Heart left ventricle (tissue), 16 donors: ENCODE measurements around the gene ARL8B. TPM values are rescaled to one million over a fixed set of nuclear protein-coding genes. Genes with fewer than 3 reads are reported as not detected.
A peak's percentile ranks its signal among the peaks of the same experiment; 100 is the strongest.

Experiments
- ATAC-seq, 4 donors: fragments of 200-7000 bp; cut with Tn5 transposase; one replicate each; pipeline ENCODE4 v1.9.1; 2020 to 2022; ENCODE audit warnings: moderate library complexity in 4 of 4, mild to moderate bottlenecking in 3 of 4, moderate number of reproducible peaks in 1 of 4
- DNase-seq, 5 donors: peaks; one replicate each; pipeline ENCODE4 v3.0.0-alpha.2; 2020
- H3K27ac ChIP-seq, 12 donors: fragments of 200-600 bp; sonication (generic) in 4 of 12; one replicate each; pipeline versions ENCODE4 v1.5.0 to v1.8.0; 2016 to 2022; ENCODE audit warnings: mild to moderate bottlenecking in 2 of 12
- H3K27me3 ChIP-seq, 9 donors: fragments of 200-600 bp; sonication (generic) in 2 of 9; one replicate each; pipeline versions ENCODE4 v1.5.1 to v1.8.0; 2016 to 2022; ENCODE audit warnings: mild to moderate bottlenecking in 3 of 9
- H3K36me3 ChIP-seq, 9 donors: fragments of 200-600 bp; sonication (generic) in 2 of 9; one replicate each; pipeline versions ENCODE4 v1.5.0 to v1.8.0; 2018 to 2022; ENCODE audit warnings: mild to moderate bottlenecking in 2 of 9
- H3K4me1 ChIP-seq, 12 donors: fragments of 200-600 bp; sonication (generic) in 4 of 12; one replicate each; pipeline versions ENCODE4 v1.5.0 to v1.8.0; 2016 to 2022; ENCODE audit warnings: mild to moderate bottlenecking in 3 of 12
- H3K4me3 ChIP-seq, 12 donors: fragments of 200-600 bp; sonication (generic) in 4 of 12; one replicate each; pipeline versions ENCODE4 v1.5.0 to v1.8.0; 2017 to 2022; ENCODE audit warnings: mild to moderate bottlenecking in 9 of 12, moderate library complexity in 4 of 12
- H3K9me3 ChIP-seq, 12 donors: fragments of 200-600 bp; sonication (generic) in 4 of 12; one replicate each; pipeline versions ENCODE4 v1.5.0 to v1.8.0; 2016 to 2022; ENCODE audit warnings: mild to moderate bottlenecking in 1 of 12
- POLR2A ChIP-seq, 2 donors: fragments of 450-650 bp; IDR thresholded peaks; one replicate each; pipeline ENCODE4 v1.6.1; 2017; ENCODE audit warnings: antibody characterized with exemption in 2 of 2, mild to moderate bottlenecking in 2 of 2, moderate library complexity in 2 of 2
- WGBS, 4 donors: extraction: QIAGEN DNeasy Blood & Tissue Kit in 2 of 4; methylation state at CpG; one replicate each; pipeline versions ENCODE4 v1.1.5 to v1.1.7; 2013 to 2018; 5-methylcytosine and 5-hydroxymethylcytosine counted together
- intact Hi-C, 10 donors: fragments of 100-400 bp; cut with DNase I; formaldehyde crosslinking; loops; one replicate each; pipeline versions ENCODE4 v1.11.1 to v1.14.2; 2022
- polyA plus RNA-seq, 2 donors: library from polyadenylated mRNA; stranded (reverse); fragments of 200-250 nt; gene quantifications; one replicate each; pipeline ENCODE4 v1.2.3, GENCODE V29; 2013
- total RNA-seq, 9 donors: library from RNA; depleted of rRNA in 2 of 9; stranded (reverse); fragments of >200 nt in 2 of 9; fragmentation: NEBNext Ultra II Directional in 3 of 9; extraction: Animal tissue kit (Norgen Biotek cat#: 25700) in 3 of 9; gene quantifications; one replicate each; pipeline versions ENCODE4 v1.1.0 to v1.2.4, GENCODE V29; 2016 to 2023
- TF ChIP-seq, protein P1 (sequence below), 12 donors: fragments of 200-600 bp; sonication (generic) in 4 of 12; IDR thresholded peaks; one replicate each; pipeline versions ENCODE4 v1.5.0 to v1.8.0; 2018 to 2022; ENCODE audit warnings: antibody characterized with exemption in 12 of 12, mild to moderate bottlenecking in 5 of 12
- donor health status: ischemic (EF 13 %, LVEDD 7.1; RV severe dilation, severe dysfunction).
- donor health status: healthy with polysubstance abuse.
- donor health status: DM: no; HTN: yes; CAD: no.
- donor health status: DM: no; HTN: no; CAD: no.
- donor health status: ischemic (EF 25% LVEDD 6.9; RV normal size, moderate dysfunction).
- donor health status: ischemic (EF 25% LVEDD 5.7; RV mildly dilated, moderate dysfunction).
- donor health status: healthy.
- donor health status: DM: yes; HTN: yes; CAD: no.
- donor health status: ischemic (EF 35%, LVEDD 5.7; RV mildly dilated, moderate dysfunction).
- donor health status: nonischemic (EF 11% LVEDD 7.7; RV severe dilation, severe dysfunction).
- donor health status: DM: yes; HTN: yes; CAD: no.
- donor health status: PGD.
- donor health status: ischemic (EF 29% LVEDD 5.4; RV normal size, mild dysfunction).
- donor health status: nonischemic (EF 23%, LVEDD 6.1; RV moderate dilation, normal function).

Gene ARL8B
- total and polyA plus RNA-seq, 11 donors, result 32.9 to 106 (median 64.0) TPM

DNA sequence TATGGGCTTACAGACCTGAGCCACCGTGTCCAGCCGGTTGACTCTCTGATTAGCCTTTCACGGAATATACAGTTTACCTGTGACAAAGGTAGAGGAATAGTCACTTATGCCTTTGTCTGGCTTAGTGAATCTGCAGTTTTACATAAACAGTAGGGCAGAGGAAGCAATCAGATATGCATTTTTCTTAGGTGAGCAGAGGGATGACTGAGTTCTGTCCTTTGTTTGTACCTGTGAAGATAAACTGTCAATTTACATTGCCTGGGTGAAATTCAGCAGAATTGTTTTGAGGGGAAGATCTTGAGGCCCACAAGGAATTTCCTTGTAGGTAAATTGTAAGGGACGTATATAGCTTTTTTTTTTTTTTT is 76.2 kb downstream of the ARL8B start:
- Histone ChIP-seq H3K9me3 (no peaks in the 10 kb centered on the region), H3K27ac (peak overlapping the region in 1 of 12 donors; percentile 81), H3K4me1 (peaks cover 0 to 70% (median 11%) of the 10 kb centered on the region in 12 donors), H3K36me3 (peaks cover 0 to 63% (median 38%) of the 10 kb centered on the region in 9 donors), H3K27me3 (no peaks in the 10 kb centered on the region), H3K4me3 (no peak overlapping the region)
- WGBS, 4 donors, result 84 to 97% (median 95%) methylated on average over 4 of the region's 4 CpGs
- no peak for ATAC-seq
- intact Hi-C loops, result no loop called here
- TF ChIP-seq, protein P1, sequence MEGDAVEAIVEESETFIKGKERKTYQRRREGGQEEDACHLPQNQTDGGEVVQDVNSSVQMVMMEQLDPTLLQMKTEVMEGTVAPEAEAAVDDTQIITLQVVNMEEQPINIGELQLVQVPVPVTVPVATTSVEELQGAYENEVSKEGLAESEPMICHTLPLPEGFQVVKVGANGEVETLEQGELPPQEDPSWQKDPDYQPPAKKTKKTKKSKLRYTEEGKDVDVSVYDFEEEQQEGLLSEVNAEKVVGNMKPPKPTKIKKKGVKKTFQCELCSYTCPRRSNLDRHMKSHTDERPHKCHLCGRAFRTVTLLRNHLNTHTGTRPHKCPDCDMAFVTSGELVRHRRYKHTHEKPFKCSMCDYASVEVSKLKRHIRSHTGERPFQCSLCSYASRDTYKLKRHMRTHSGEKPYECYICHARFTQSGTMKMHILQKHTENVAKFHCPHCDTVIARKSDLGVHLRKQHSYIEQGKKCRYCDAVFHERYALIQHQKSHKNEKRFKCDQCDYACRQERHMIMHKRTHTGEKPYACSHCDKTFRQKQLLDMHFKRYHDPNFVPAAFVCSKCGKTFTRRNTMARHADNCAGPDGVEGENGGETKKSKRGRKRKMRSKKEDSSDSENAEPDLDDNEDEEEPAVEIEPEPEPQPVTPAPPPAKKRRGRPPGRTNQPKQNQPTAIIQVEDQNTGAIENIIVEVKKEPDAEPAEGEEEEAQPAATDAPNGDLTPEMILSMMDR (IDR thresholded peaks at IDR 0.05), result no peak
- no peak for TF ChIP-seq POLR2A (IDR thresholded peaks at IDR 0.05)
- DNase-seq, result no peak

DNA sequence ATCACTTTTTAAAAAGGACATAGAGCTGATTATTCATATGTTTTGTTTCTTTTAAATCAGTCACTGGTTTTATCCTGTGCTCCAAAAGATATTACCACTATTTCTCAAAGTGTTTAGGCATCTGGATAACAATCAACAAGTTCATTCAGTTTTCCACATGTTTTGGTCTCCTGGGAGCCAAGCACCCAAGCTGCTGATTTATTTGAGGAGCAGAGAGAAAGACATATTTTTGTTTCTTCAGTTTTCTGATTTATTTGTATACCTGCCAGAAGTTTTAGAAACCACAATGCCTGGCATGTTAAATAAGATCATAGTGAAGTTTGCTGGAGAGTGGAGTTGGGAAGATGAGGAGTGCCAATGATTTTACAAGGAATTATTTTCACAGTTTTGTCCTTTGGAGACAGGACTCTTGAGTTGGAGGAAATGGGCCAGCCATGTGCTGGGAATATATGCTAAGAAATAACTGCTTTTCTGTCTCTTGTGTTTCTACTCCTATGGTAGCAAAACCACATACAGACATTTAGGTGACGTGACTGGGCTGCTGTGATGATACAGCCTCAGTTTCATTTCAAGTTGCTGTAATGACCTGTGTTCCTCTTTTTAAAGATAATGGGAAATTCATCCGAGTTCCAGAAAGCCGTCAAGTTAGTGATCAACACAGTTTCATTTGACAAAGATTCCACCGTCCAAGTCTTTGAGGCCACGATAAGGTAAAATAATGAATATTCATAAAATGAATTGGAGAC is 77.1 kb downstream of the ARL8B start:
- H3K4me1 ChIP-seq, result peaks cover 0 to 61% (median 10%) of the 10 kb centered on the region in 12 donors

DNA sequence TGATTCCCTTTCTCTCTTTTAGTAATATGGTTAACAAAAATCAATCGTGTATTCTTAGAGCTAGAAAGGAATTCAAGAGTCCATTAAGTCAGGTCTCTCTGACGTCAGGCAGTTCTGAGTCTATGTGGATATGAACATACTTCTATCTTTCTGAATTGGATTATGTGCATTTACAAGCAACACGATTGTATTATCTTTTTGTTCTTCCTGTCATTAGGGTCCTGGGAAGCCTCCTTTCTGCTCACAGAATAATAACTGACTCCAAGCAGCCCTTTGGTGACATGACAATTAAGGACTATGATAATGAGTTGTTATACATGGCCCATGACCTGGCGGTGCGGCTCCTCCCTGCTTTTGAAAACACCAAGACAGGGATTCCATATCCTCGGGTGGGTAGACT is 79.4 kb downstream of the ARL8B start:
- DNase-seq (no peak), ATAC-seq (no peak)
- Histone ChIP-seq H3K4me1 (peaks cover 0 to 38% (median 0%) of the 10 kb centered on the region in 12 donors), H3K36me3 (peaks cover 0 to 83% (median 71%) of the 10 kb centered on the region in 9 donors), H3K27ac (no peak overlapping the region), H3K27me3 (no peaks in the 10 kb centered on the region), H3K9me3 (no peaks in the 10 kb centered on the region), H3K4me3 (no peak overlapping the region)
- intact Hi-C loops, result no loop called here
- WGBS, 4 donors, result 80 to 87% (median 83%) methylated on average over 6 of the region's 6 CpGs
- no peak for TF ChIP-seq POLR2A (IDR thresholded peaks at IDR 0.05)

More for the DNA sequence above, 77.1 kb downstream of the ARL8B start:
- DNase-seq, result no peak
- intact Hi-C loops, result no loop called here
- H3K4me3 ChIP-seq, result no peak overlapping the region
- H3K27me3 ChIP-seq, result no peaks in the 10 kb centered on the region
- peak overlapping the region in 1 of 12 donors; percentile 81 for H3K27ac ChIP-seq
- peaks cover 0 to 66% (median 47%) of the 10 kb centered on the region in 9 donors for H3K36me3 ChIP-seq
- WGBS, 4 donors, result 70 to 85% (median 72%) methylated on average over 5 of the region's 5 CpGs
- no peaks in the 10 kb centered on the region for H3K9me3 ChIP-seq
- TF ChIP-seq POLR2A (IDR thresholded peaks at IDR 0.05), result no peak
- TF ChIP-seq, protein P1 (IDR thresholded peaks at IDR 0.05), result no peak
- ATAC-seq, result no peak

DNA sequence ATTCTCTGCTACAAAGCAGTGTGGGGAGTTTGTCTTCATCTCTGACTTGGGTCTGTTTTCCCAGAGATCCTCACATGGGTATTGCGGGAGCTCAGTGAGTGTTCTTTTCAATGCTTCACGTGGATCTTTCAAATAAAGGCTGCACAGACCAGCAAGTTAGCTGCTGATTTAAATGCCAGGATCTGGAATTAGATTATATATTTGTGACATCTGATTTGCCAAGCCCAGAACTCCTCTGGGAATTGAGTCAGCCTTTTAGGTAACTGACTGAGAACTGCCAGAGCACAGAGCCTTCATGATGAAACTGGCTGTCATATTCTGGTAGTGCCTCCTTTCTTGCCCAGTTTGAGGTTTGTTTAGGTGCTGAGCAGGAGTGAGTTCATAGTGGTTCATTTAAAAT is 80.1 kb downstream of the ARL8B start:
- Histone ChIP-seq H3K36me3 (peaks cover 0 to 89% (median 77%) of the 10 kb centered on the region in 9 donors), H3K27me3 (no peaks in the 10 kb centered on the region), H3K9me3 (no peaks in the 10 kb centered on the region), H3K27ac (no peak overlapping the region), H3K4me3 (no peak overlapping the region), H3K4me1 (peaks cover 0 to 31% (median 0%) of the 10 kb centered on the region in 12 donors)
- WGBS, 4 donors, result 93 to 98% (median 95%) methylated on average over 2 of the region's 2 CpGs
- DNase-seq (no peak), ATAC-seq (no peak)
- TF ChIP-seq, protein P1 (IDR thresholded peaks at IDR 0.05), result no peak
- TF ChIP-seq POLR2A (IDR thresholded peaks at IDR 0.05), result no peak
- intact Hi-C loops, result no loop called here
